GM18519 (cell line): ENCODE data around the gene AKAP8.
A peak's percentile ranks its signal among the peaks of the same experiment; 100 is the strongest.
"Not testable (repeated sequence)": the region's sequence is repeated elsewhere in the genome, so short reads cannot be mapped to it uniquely, and the experiment has no call there.

Experiments used
- ATAC-seq: cut with Tn5 transposase; IDR thresholded peaks from one replicate; pipeline ENCODE4 v1.9.1; 2021; ENCODE audit warnings: mild to moderate bottlenecking, moderate library complexity; ENCODE audit not compliant: unreplicated experiment, low FRiP score

The AKAP8 gene

DNA sequence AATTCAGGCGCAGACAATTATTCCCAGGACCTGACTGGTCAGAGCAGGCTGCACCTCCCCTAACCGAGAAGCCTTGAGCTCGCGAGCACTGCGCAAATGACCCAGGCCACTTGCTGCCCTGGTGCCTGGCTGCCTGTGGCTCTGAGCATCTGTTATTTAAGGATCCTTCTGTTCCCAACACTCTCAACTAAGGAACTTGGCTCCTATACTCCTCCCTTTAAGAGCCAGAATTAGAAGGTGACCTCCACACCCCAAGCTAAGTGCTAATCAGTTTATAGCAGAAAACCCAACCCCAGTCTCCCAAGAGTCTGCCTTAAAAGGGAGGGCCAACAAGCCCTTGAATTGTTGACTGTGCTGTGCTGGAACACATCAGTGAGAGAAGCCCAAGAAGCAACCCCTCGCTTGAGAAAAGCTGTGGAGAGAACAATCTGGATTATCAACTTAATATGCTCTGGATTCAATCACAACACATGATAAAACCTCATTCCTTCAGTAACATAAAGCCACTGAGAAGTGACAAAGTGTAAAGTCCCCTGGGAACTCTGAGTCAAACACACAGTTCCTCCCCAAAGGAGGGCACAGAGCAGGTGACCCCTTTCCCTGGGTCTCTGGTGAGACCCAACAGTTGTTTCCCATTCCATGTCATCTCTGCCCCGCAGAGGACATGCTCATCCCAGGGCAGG lies 24.7 kb upstream of the AKAP8 start:
- no peak for ATAC-seq

DNA sequence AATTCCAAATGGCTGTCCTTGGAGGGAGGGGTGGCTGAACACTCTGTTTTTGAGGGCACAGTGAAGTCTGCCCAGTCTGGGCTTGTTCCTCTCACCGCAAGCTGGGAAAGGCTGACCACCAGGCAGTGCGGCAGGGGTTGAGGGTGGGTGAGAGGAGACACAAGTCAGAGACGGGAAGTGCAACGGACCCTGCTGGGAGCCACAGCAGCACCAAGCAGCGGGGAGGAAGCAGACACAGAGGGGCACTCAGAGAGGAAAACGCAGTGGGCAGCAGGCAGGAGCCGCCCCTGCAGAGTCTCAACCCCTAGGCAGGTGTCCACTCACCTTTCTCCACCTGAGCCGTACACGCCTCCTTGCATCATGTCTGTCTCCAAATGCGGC lies 23.6 kb upstream of the AKAP8 start:
- ATAC-seq = no peak

DNA sequence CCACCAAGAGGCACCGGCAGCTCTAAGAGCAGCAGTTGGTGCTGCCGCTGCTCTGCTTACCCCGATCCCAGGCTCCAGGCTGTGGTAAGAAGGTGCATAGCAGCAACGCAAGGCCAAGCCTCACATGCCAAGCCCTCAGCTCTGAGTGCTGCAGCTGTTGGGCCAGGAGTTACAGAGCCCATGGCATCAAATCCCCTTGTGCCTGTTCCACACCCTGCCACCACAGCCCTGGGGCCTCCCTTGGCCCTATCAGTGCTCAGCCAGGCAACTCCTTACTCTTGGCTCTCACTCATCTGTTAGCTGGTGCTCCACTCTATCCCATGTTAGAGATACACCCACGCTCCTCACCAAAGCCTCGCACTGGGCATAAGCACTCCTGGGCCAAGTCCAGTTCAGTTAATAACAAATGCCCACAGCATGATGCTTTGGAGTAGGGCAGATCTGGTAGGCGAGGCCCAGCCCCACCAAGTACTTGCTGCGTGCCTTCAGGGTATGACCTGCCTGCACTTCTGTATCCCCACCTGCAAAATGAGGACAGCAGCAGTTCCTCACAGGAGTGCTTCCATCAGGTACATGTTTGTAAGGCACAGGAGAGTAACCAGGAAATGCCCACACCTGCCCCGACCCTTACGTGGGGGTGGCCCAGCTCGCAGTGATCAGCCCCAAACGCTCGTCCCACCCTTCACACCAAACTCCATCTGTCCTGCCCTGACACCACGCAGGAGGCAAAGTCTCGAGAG lies 23.0 kb upstream of the AKAP8 start:
- ATAC-seq = no peak

DNA sequence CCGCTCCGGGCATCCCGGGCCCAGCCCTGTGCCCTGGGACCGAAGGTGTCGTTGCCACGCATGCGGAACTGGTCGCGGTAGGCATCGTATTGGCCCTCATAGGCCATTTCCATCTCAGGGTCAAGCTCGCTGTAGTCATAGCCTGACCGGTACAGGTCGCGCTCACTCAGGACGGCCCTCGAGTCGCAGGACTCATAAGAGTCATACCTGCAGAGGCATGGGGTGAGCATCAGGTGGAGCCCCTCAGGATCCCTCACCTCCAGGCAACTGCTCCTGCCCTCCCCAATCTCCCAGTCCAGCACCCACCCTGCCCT lies 21.8 kb upstream of the AKAP8 start:
- ATAC-seq = no peak

DNA sequence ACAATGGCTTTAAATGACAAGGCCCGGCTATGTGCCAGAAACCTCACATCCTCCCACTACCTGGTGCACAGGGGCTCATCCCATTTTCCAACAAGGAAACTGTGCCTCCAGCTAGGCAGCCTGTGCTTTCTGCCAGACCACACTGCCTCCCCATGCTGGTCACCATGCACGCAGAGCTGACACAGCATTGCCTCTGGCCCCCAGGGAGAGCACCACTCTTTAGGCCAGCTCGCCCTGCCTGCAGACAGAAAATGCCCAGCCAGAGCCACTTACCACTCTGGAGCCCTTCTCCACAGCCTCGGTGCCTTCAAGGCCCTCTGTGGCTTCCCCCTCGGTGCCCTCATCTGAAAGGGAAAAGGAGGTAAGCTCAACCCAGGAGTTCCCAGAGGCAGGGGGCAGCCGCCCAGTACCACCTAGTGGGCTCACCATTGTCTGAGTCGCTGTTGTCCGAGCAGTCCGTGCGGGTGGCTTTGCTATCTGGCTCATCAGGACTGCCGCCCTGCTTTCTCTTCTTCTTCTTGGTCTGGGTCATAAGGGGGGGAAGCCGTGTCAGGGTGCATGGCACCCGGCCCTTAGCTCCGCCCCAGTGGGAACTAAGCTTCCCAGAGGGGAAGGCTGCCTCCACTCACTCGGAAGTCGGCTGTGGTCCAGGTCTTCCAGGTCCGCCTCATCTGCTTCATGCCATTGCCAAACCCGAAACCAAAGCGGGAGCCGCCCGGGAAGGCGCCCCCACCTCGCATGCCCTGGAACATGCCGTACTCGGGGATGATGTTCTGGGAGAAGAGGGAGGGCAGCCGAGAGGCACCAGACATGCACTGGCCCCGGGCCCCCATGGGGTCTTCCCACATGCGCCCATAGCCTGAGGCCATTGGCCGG lies 21.2 kb upstream of the AKAP8 start:
- ATAC-seq = no peak

DNA sequence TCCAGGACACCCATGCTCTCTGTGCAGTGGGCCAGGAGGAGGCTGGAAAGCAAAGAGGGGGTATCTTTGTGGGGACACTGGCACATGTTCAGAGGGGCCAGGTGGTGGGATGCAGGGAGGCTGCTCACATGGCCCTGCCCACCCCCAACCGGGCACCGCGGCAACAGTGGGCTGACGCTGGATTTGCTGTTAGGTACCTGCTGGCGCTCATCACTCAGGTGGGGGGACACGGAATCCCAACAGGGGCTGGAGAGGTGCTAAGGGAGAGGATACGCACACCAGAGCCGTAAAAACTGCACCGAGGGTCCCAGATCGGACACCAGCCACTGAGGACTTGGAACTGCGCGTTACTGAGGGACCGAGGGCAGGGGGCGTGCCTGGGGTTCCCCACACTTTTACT lies 20.0 kb upstream of the AKAP8 start:
- no peak for ATAC-seq

DNA sequence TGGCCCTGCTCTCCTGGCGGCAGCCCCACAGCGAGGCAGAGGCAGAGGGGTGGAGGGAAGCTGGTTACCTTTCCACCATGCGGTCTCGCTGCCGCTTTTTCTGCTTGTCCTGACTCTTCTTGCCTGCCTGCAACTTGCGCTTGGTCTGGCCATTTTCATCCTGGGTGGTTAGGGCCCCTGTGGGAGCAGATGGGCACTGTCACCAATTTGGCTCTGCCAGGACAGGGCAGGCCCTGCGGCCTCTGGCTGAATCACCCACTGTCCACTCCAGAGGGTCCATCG lies 19.6 kb upstream of the AKAP8 start:
- ATAC-seq = no peak

DNA sequence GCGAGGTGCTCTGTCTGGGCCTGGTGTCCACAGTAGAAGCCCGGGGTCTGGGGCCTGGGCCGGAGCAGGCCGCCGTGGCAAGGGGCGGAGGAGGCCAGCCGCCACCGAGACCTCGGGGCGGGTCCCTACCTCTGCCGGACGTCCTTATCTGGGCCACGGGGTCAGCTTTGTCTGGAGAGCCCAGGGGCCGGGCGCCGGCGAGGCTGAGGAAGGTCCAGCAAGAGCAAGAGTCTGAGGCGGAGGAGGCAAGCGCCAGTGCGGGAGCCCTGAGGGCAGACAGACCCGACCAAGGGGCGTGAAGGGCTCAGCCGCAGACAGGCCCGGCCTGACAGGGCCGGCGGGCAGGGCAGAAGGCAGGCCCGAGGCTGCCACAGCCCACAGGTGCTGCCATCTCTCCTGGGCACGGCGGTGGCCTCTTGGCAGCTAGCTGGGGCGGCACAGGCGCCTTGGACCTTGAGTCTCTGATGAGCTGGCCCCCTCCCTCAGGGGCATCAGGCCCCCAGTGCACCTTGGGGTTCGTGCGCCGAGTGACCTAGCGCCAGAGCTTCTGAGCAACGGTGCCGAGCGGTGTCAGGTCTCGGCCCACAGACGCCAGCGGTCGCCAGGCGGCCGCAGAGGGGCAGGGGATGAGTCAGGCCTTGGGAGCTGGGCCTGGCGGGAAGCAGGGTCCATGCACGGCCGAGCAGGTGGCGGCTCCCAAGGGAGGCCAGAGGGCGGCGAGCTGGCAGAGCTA lies 19.1 kb upstream of the AKAP8 start:
- ATAC-seq = no peak

DNA sequence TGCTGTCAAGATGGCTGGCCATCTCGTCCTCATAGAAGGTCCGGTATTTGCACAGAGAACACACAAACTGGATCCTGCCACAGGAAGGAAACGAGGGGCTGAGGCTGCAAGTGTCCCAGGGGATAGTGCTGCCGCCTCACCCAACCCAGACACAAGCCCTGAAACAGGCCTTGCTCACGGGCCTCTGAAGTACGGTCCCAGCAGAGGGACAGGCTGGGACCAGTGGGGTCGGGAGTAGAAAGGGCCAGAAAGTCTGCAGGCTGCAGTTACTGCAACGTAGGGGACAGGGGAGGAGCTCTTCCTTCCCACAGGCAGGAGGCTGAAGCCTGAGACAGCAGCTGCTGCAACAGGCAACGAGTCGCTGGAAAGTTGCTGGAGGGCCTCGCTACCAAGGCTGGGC lies 18.2 kb upstream of the AKAP8 start:
- no peak for ATAC-seq

DNA sequence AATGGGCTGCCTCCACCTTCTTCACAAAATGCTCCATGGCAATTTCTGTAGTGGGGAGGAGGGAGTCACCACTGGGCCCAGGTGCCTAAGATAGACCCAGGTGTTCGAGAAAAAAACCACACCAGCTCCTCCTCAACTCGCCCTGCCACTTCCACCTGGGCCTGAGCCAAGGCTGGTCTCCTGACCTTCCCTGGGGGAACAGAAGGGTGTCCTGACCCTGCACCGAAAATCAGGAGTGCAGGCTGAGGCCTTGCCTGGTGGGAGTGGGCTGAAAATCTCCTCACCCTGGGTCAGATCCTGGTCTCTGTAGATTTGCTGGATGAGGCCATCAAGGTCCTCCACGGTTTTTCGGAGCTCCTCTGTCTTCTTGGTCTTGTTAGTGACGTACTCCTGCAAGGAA lies 17.6 kb upstream of the AKAP8 start:
- ATAC-seq = no peak

DNA sequence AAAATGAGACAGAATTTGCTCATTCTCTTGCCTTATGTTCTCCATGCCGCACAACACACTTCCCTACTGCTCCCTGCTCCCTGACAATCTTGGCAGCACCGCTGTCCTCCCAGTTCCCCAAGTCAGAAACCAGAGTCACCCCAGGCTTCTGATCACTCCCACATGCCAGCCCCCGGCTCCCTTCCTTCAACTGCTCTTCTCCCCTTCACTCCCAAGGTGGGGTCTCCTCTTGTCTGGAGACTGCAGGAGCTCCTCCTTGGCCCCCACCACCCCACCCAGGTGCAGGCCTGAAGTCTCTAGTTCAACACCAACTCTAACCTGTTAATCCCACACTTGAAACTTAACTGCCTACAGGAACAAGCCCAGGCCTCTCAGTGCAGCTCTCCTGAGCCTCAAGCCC lies 16.8 kb upstream of the AKAP8 start:
- ATAC-seq = no peak

DNA sequence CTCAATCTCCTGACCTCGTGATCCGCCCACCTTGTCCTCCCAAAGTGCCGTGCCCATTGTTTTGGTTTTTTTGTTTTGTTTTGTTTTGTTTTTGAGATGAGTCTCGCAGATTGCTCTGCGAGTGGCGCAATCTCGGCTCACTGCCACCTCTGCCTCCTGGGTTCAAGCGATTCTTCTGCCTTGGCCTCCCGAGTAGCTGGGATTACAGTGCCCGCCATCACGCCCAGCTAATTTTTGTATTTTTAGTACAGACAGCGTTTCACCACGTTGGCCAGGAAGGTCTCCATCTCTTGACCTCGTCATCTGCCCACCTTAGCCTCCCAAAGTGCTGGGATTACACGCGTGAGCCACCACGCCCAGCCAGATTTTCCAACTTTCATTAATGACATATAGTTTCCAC lies 15.7 kb upstream of the AKAP8 start:
- not testable (repeated sequence) for ATAC-seq

DNA sequence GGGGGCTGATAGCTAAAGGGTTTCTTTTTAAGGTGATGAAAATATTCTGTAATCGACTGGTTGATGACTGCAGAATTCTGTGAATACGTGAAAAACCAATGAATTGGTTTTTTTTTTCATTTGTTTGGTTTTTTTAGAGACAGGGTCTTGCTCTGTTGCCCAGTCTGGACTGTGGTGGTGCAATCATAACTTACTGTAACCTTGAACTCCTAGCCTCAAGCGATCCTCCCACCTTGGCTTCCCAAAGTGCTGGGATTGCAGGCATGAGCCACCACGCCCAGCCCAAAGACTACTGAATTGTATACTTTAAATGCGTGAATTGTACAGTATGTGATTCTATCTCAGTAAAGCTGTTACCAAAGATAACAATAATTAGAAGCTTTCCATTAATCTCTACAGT lies 14.8 kb upstream of the AKAP8 start:
- ATAC-seq = no peak

DNA sequence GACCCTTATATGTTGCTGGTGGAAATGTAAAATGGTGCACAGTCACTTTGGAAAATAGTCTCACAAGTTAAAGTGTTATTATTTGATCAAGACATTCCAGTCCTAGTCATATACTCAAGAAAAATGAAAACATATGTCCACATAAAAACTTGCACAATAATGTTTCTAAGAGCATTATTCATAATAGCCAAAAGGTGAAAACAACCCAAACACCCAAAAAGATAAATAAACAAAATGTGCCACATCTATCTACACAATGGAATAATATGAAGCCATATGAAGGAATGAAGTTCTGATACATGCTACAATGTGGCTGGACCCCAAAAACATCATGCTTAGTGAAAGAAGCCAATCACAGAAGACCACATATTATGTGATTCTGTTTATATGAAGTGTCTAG lies 14.4 kb upstream of the AKAP8 start:
- no peak for ATAC-seq

DNA sequence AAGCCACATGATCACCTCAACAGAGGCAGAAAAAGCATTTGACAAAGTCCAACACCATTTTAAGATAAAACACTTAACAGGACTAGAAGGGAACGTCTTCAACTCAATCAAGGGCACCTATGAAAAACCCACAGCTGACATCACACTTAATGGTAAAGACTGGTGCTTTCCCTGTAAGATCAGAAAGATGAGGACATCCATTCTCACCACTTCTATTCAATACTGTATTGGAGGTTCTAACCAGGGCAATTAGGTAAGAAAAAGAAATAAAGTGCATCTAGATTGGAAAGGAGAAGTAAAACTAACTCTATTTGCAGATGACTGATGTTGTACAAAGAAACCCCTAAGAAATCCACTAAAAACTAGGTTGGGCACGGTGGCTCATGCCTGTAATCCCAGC lies 11.2 kb upstream of the AKAP8 start:
- no peak for ATAC-seq

DNA sequence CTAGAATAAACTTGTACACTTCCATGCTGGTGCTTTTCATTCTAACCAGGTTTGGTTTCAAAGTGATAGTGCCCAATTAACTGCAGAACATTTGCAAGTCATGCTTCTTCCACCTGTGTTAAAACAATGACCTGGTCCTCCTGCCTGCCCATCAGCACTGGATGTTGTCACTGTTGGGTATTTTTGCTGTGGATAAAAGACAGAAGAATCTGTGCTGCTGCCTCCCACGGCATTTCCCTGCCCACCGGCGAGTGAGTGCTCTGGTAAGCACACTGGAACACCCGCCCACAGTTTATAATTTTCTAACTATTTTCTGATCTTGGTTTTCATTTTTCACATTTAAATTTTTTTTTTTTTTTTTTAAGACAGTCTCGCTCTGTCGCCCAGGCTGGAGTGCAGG lies 2.3 kb upstream of the AKAP8 start:
- ATAC-seq = no peak

DNA sequence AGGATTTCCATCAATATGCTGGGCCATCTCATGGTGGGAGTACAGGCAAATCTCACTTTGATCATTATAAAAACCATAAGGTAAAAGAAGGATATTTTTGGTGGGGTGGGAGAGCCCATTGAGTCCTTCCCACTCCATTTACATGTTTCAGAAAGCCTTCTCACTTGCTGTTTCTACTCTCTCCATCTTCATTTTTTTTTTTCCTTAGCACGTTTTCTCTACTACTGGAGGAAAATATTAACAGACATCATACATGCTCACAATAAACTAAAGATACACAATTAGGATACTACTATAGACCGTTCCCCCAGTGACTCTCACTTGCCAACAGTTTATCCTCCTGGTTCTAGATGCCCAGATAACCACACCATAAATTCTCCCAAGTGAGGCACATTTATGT lies 1.8 kb upstream of the AKAP8 start:
- ATAC-seq = no peak

DNA sequence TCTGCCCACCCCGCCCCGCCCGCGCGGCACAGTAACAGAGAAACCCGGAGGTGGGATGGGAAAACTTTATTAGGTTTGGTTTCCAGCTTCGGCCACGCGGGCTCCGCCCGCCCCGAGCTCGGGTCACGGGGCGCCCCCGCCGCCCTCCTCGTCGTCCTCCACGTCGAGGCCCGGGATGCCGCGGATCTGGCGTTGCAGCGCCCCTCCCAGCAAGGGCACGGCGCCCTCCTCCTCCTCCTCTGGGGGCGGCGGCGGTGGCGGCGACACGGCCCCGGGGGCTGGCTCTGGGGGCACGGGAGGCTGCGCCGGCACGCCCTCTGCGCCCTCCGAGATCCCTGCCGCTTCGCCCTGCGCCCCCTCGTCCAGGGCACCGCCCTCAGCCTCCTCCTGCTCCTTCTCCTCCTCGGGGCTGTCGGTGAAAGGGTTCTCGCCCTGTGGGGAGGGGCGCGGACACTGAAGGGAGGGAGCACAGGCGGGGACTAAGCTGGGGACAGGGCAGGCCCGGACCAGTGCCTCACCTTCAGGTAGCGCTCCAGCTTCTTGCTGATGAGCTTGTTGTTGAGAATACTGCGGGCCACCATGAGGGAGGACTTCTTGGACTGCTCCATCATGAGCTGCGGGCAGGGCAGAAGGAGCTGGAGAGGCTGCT lies 536 bp upstream of the AKAP8 start:
- peak; percentile 9 for ATAC-seq

DNA sequence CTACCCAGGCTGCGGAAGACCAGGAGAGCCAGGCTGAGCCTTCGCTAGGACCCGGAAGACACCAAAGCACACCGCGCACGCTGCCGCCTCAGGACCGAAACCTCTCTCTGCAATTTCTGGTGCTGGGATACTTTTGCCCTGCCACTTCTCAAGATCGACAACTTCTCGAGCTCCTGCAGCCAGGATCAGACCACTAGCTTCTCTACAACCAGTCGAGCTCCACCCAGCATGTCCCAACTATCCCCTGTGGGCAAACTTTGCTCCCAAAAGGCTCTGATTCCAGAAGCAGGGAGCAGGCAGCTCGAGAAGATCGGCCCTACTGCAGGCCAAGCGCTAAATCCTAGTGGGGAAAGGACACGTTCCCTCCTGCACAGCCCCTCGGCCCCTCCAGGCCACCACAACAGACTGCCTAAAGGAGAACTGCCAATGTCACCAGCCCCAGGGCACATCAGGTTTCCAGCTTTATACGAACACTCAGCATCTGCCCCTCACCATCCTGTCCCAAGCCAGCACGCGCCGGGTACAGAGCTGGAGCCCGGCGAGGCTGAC lies 979 bp downstream of the AKAP8 start:
- ATAC-seq = no peak

DNA sequence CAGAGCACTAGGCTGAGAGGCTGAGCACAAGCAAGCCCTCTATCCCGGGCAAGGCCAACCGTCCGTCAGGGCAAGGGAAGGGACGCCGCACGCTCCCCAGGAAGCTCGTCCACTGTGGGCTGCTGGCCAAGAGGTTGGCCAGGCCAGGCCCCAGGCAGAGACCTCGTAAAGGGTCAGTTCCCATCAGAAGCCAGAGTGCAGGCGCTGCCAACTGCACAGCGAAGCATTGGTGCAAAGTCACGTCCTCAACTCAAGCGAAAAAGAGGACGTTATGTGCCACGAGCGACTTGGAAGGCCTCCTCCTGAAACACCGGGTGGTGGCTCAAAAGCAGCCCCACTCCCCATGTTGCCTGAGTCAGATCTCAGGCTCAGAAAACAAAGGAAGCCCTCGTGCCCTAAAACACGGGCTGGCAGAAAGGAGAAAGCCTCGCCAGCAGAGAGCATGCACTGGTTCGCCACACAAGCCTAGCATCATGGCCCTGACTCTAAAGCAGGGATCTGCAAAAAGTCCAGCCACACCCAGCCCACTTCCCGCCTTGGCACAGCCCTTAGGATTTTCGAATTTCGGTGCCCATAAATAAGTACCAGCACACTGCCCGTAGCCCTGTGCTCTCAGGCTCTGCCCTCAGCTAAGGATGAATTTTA lies 4.7 kb downstream of the AKAP8 start:
- ATAC-seq = no peak
